ENCODE results near the gene NFE2L2. TPM values are rescaled to one million over a fixed set of nuclear protein-coding genes. Genes with fewer than 3 reads are reported as not detected.
"Not testable (repeated sequence)": the region's sequence is repeated elsewhere in the genome, so short reads cannot be mapped to it uniquely, and the experiment has no call there.

NFE2L2 gene
- total RNA-seq, 1 donor from 2014 or later, result 56.2 TPM

DNA sequence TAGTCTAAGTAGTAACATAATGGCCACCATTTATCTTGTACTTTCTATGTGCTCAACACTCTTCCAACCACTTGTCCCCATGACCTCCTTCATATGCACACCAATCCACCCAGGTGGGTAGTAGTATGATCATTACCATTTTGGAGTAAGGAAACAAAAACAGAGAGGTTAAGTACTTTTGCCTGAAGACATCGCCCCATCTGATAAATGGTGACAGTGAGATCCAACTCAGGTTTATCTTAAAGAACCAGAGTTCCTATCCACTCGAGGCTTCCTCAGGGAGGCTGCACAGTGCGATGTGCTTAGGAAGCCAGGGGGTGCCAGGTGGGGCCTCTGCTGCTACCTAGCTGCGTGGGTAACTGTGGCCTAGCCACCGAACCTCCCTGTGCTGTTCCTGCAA is 14.1 kb downstream of the NFE2L2 start:
- Mint-ChIP-seq H3K4me1 (ENCODE audit: low read depth) (peaks cover 64% of the 10 kb centered on the region), H3K27me3 (ENCODE audit: low read depth) (no peaks in the 10 kb centered on the region), H3K4me3 (ENCODE audit: low read depth) (no peak overlapping the region), H3K27ac (peak overlapping the region; percentile 11), H3K9me3 (no peaks in the 10 kb centered on the region), H3K36me3 (ENCODE audit: low read depth) (peaks cover 48% of the 10 kb centered on the region)
- DNase-seq (ENCODE audit: low spot score), result no peak
- intact Hi-C loops (cut with micrococcal nuclease), result no loop called here

DNA sequence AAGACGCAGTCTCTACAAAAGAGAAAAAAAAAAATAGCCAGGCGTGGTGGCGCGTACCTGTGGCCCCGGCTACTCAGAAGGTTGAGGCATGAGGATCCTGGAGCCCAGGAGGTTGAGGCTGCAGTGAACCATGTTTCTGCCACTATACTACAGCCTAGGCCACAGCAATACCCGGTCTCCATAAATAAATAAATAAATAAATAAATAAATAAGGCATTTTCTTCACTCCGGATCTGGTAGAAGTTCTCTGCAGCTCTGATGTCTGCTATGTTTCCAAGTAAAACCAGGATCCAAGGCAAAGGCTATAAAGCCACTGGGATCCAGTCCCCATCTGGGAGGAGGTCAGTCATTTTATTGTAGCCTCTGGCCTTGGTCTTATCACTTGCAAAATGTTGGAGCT is 15.5 kb downstream of the NFE2L2 start:
- DNase-seq (ENCODE audit: low spot score), result no peak
- no peaks in the 10 kb centered on the region for H3K9me3 Mint-ChIP-seq
- no peaks in the 10 kb centered on the region for H3K27me3 Mint-ChIP-seq (ENCODE audit: low read depth)
- peaks cover 44% of the 10 kb centered on the region for H3K36me3 Mint-ChIP-seq (ENCODE audit: low read depth)
- no peak overlapping the region for H3K4me3 Mint-ChIP-seq (ENCODE audit: low read depth)
- peaks cover 61% of the 10 kb centered on the region for H3K4me1 Mint-ChIP-seq (ENCODE audit: low read depth)
- intact Hi-C loops (cut with micrococcal nuclease), result loop anchor here (10.0 kb wide), 1 partner anchor 46 kb away; no protein-coding TSS in a partner anchor
- no peak overlapping the region for H3K27ac Mint-ChIP-seq

DNA sequence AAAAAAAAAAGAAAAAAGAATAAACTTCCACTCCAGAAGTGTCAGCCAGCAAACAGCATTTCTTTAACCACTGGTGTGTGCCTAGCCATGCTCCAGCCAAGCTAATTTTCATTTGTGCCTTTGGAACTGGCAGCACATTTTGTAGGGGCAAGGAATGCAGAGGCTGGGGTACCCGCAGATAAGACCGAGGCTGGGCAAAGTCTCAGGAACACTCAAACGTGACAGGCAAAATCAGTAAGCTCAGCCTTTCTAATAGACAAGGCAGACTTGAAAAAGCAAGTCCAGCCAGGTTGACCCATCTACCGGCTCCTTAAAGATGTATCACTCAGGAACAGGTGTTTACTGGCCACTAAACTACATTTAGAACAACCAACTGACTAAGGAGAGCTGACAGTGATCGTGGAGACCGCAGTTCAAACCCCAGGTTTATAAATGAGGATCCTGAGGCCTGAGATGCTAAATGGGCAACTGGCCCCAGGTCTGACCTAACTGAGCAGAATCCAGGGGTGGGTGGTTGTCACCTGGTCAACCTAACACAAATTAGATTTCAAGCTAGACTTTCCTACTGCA is 16.7 kb downstream of the NFE2L2 start:
- DNase-seq (ENCODE audit: low spot score), result no peak
- H3K4me3 Mint-ChIP-seq (ENCODE audit: low read depth), result no peak overlapping the region
- H3K27ac Mint-ChIP-seq, result no peak overlapping the region
- intact Hi-C loops (cut with micrococcal nuclease), result loop anchor here (10.0 kb wide), 1 partner anchor 47 kb away; no protein-coding TSS in a partner anchor
- H3K4me1 Mint-ChIP-seq (ENCODE audit: low read depth), result peaks cover 58% of the 10 kb centered on the region
- H3K27me3 Mint-ChIP-seq (ENCODE audit: low read depth), result no peaks in the 10 kb centered on the region
- peaks cover 37% of the 10 kb centered on the region for H3K36me3 Mint-ChIP-seq (ENCODE audit: low read depth)
- no peaks in the 10 kb centered on the region for H3K9me3 Mint-ChIP-seq

DNA sequence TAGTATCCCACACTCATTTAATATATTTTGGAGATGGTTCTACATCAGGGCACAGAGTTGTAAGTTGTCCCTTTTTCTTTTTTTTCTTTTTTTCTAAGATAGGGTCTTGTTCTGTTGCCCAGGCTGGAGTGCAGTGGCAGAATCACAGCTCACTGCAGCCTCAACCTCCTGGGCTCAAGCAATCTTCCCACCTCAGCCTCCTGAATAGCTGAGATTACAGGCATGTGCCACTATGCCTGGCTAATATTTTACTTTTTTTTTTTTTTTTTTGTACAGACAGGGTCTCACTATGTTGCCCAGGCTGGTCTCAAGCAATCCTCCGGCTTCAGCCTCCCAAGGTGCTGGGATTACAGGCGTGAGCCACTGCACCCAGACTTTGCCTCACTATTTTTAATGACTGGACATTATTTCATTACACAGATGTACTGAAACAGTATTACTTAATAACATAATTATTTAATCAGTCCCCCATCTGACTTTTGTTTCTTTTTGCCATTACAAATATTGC is 17.9 kb downstream of the NFE2L2 start:
- H3K4me3 Mint-ChIP-seq (ENCODE audit: low read depth); H3K27me3 Mint-ChIP-seq (ENCODE audit: low read depth); DNase-seq (ENCODE audit: low spot score); H3K9me3 Mint-ChIP-seq: not testable (repeated sequence)
- peaks cover 38% of the 10 kb centered on the region for H3K36me3 Mint-ChIP-seq (ENCODE audit: low read depth)
- intact Hi-C loops (cut with micrococcal nuclease), result loop anchor here (10.0 kb wide), 1 partner anchor 48 kb away; no protein-coding TSS in a partner anchor
- peak overlapping the region; percentile 42 for H3K27ac Mint-ChIP-seq
- H3K4me1 Mint-ChIP-seq (ENCODE audit: low read depth), result peaks cover 61% of the 10 kb centered on the region

DNA sequence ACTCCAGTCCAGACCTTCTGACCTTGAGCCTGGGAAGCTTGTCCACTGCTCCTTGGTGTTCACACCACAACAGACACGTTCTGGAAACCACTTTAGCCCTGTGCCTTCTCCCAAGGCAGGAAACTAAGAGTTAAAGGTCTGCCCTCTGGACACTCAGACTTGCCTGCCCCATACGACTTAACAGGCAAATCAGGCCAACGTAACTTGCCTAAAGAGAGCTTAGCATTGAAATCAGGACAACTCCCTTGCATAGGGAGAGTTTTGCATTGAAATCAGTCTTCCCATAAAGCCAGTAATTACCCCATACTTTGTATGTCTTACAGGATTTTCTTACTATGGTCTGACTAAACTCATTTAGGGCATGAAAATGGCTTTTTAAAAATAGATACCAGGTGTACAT is 18.5 kb downstream of the NFE2L2 start:
- H3K27me3 Mint-ChIP-seq (ENCODE audit: low read depth), result no peaks in the 10 kb centered on the region
- DNase-seq (ENCODE audit: low spot score), result no peak
- intact Hi-C loops (cut with micrococcal nuclease), result loop anchor here (10.0 kb wide), 1 partner anchor 49 kb away; no protein-coding TSS in a partner anchor
- peak overlapping the region; percentile 42 for H3K27ac Mint-ChIP-seq
- H3K9me3 Mint-ChIP-seq, result no peaks in the 10 kb centered on the region
- H3K4me1 Mint-ChIP-seq (ENCODE audit: low read depth), result peaks cover 61% of the 10 kb centered on the region
- H3K36me3 Mint-ChIP-seq (ENCODE audit: low read depth), result peaks cover 32% of the 10 kb centered on the region
- H3K4me3 Mint-ChIP-seq (ENCODE audit: low read depth), result no peak overlapping the region

DNA sequence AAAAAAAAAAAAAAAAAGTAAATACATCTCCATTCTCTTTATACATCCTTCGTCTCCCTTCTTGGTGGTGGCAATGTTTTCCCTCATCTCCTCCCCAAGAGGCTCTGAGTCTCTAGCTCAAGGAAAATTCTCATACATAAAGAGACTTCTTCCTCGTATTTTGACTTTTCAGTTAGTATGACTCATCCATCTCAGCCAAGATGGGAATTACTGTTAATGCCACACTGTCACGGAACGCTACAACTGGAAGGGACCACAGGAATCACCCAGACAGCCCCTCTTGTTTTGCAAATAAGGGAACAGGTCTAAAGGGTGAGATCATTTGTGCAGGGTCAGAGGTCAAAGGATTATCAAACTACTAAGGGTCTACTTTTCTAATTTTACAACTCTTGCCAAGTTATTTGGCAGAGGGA is 19.5 kb downstream of the NFE2L2 start:
- Mint-ChIP-seq H3K27ac (peak overlapping the region; percentile 72), H3K4me3 (ENCODE audit: low read depth) (no peak overlapping the region), H3K36me3 (ENCODE audit: low read depth) (peaks cover 32% of the 10 kb centered on the region), H3K9me3 (no peaks in the 10 kb centered on the region), H3K4me1 (ENCODE audit: low read depth) (peaks cover 61% of the 10 kb centered on the region), H3K27me3 (ENCODE audit: low read depth) (no peaks in the 10 kb centered on the region)
- intact Hi-C loops (cut with micrococcal nuclease), result loop anchor here (10.0 kb wide), 1 partner anchor 50 kb away; no protein-coding TSS in a partner anchor
- no peak for DNase-seq (ENCODE audit: low spot score)

DNA sequence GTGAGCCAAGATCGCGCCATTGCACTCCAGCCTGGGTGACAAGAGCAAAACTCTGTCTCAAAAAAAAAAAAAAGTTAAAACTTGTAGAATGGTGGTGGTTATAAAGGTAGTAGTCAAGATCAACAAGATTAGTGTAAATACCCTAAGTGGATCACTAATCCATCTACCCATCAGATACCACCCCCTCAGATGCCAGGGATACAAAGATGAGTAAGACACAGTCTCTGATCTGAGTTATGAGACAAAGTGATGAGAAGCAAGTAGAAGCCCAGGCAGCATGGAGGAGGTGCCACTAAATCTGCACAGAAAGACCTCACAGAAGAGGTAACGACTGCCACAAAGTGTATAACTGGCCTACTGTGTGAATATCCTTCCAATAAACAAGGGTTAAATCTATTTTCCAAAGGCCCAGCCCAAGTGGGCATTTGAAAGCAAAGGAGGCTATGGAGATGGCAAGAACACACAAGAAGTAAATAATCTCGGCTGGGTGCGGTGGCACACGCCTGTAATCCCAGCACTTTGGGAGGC is 20.2 kb downstream of the NFE2L2 start:
- Mint-ChIP-seq H3K9me3 (no peaks in the 10 kb centered on the region), H3K27me3 (ENCODE audit: low read depth) (no peaks in the 10 kb centered on the region), H3K4me1 (ENCODE audit: low read depth) (peaks cover 61% of the 10 kb centered on the region), H3K27ac (peak overlapping the region; percentile 81), H3K4me3 (ENCODE audit: low read depth) (no peak overlapping the region), H3K36me3 (ENCODE audit: low read depth) (peaks cover 32% of the 10 kb centered on the region)
- DNase-seq (ENCODE audit: low spot score), result no peak
- intact Hi-C loops (cut with micrococcal nuclease), result loop anchor here (10.0 kb wide), 1 partner anchor 50 kb away; no protein-coding TSS in a partner anchor

DNA sequence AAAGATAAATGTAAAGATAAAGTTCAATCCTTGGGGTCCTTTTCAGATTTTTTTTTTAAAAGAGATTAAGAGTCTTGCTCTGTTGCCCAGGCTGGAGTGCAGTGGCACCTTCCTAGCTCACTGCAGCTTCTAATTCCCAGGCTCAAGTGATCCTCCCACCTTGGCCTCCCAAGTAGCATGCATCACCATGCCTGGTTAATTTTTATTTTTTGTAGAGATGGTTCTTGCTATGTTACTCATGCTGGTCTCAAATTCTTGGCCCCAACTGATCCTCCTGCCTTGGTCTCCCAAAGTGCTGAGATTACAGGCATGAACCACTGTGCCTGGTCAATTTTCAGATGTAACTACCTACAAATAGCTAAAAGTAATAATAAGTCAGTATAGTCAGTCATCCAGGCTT is 21.1 kb downstream of the NFE2L2 start:
- no peaks in the 10 kb centered on the region for H3K9me3 Mint-ChIP-seq
- H3K27me3 Mint-ChIP-seq (ENCODE audit: low read depth), result no peaks in the 10 kb centered on the region
- DNase-seq (ENCODE audit: low spot score), result no peak
- peak overlapping the region; percentile 59 for H3K27ac Mint-ChIP-seq
- intact Hi-C loops (cut with micrococcal nuclease), result loop anchor here (10.0 kb wide), 1 partner anchor 51 kb away; no protein-coding TSS in a partner anchor
- no peak overlapping the region for H3K4me3 Mint-ChIP-seq (ENCODE audit: low read depth)
- H3K4me1 Mint-ChIP-seq (ENCODE audit: low read depth), result peaks cover 64% of the 10 kb centered on the region
- H3K36me3 Mint-ChIP-seq (ENCODE audit: low read depth), result peaks cover 29% of the 10 kb centered on the region

DNA sequence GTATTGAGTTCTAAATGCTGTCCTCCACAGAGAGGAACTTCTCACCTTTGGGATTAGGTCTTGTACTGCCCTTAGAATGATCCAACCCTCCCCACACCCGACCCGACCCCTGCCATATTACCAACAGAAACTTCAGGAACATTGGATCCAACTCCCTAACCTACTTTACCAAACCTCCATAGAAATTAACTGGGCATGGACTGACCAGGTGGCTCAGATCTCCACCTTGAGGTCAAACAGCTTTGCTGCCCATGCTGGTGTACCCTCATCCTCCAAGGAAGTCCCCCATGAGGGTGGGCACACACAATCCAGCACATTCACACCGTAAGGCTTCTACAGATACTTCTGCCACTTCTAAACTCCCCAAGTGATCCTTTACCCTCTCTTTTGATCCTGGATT is 21.5 kb downstream of the NFE2L2 start:
- no peaks in the 10 kb centered on the region for H3K27me3 Mint-ChIP-seq (ENCODE audit: low read depth)
- intact Hi-C loops (cut with micrococcal nuclease), result loop anchor here (10.0 kb wide), 1 partner anchor 52 kb away; no protein-coding TSS in a partner anchor
- no peak for DNase-seq (ENCODE audit: low spot score)
- H3K27ac Mint-ChIP-seq, result peak overlapping the region; percentile 59
- H3K9me3 Mint-ChIP-seq, result no peaks in the 10 kb centered on the region
- H3K36me3 Mint-ChIP-seq (ENCODE audit: low read depth), result peaks cover 32% of the 10 kb centered on the region
- H3K4me1 Mint-ChIP-seq (ENCODE audit: low read depth), result peaks cover 67% of the 10 kb centered on the region
- H3K4me3 Mint-ChIP-seq (ENCODE audit: low read depth), result no peak overlapping the region

DNA sequence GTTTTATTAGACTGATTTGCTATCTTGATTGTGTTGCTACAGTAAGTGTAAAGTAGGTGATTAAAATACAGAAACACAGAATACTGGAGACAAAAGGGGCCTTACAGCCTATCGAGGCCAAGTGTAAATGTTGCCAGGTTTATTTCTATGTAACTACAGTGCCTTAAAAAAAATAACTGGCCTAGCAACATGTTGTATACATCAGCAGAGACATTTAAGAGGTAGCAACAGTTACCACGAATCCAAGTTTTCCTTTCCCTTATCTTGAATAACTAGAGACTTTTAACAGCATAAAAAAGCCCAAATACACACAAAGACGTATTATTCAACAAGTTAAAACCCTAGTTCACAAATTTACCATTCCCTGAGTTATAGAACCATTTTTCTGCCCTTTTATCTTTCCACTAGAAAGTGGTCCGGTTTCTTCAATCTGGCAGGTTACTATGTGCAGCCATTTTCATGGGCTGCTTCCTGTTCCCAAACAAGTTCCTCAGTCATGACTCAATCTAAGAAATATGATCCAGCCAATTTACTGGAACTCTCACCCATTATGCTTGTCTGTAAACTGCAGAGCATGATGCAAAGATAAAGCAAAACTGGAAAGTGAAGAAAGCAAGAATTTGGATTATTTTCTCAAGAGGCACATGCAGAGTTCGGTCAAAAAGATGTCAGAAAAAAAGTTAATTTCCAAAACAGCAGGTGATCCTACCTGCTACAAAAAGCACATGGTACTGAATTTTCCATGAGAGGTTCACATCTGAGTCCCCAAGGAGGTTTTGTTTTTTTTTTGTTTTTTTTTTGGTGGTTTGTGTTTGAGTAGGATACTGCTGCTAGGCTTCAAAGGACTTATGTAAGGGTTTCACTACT is 22.2 kb downstream of the NFE2L2 start:
- H3K4me3 Mint-ChIP-seq (ENCODE audit: low read depth), result no peak overlapping the region
- peak overlapping the region; percentile 59 for H3K27ac Mint-ChIP-seq
- H3K36me3 Mint-ChIP-seq (ENCODE audit: low read depth), result peaks cover 32% of the 10 kb centered on the region
- no peak for DNase-seq (ENCODE audit: low spot score)
- H3K9me3 Mint-ChIP-seq, result no peaks in the 10 kb centered on the region
- peaks cover 67% of the 10 kb centered on the region for H3K4me1 Mint-ChIP-seq (ENCODE audit: low read depth)
- intact Hi-C loops (cut with micrococcal nuclease), result loop anchor here (1.0 to 10.0 kb wide), 2 partner anchors 21 to 52 kb away; no protein-coding TSS in a partner anchor
- no peaks in the 10 kb centered on the region for H3K27me3 Mint-ChIP-seq (ENCODE audit: low read depth)

DNA sequence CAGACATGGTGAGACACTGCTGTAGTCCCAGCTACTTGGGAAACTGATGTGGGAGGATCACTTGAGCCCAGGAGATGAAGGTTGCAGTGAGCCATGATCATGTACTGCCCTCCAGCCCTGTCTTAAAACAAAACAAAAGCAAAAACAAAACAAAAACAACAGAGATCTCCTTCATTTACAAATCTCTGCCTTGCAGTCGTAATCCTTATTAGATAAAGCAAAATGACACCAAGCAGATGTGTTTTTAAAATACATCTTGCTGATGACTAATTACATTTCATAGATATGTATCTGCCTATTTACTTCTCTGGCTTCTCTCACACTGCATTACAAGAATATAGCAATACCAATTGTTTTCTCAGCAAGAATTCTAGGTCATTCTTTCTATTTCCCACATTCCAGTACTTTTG is 22.8 kb downstream of the NFE2L2 start:
- no peaks in the 10 kb centered on the region for H3K27me3 Mint-ChIP-seq (ENCODE audit: low read depth)
- H3K36me3 Mint-ChIP-seq (ENCODE audit: low read depth), result peaks cover 32% of the 10 kb centered on the region
- no peak overlapping the region for H3K4me3 Mint-ChIP-seq (ENCODE audit: low read depth)
- peaks cover 67% of the 10 kb centered on the region for H3K4me1 Mint-ChIP-seq (ENCODE audit: low read depth)
- intact Hi-C loops (cut with micrococcal nuclease), result loop anchor here (1.0 to 10.0 kb wide), 3 partner anchors 22 to 53 kb away; partner anchors contain the start of gene HNRNPA3
- peak overlapping the region; percentile 59 for H3K27ac Mint-ChIP-seq
- no peaks in the 10 kb centered on the region for H3K9me3 Mint-ChIP-seq
- no peak for DNase-seq (ENCODE audit: low spot score)

DNA sequence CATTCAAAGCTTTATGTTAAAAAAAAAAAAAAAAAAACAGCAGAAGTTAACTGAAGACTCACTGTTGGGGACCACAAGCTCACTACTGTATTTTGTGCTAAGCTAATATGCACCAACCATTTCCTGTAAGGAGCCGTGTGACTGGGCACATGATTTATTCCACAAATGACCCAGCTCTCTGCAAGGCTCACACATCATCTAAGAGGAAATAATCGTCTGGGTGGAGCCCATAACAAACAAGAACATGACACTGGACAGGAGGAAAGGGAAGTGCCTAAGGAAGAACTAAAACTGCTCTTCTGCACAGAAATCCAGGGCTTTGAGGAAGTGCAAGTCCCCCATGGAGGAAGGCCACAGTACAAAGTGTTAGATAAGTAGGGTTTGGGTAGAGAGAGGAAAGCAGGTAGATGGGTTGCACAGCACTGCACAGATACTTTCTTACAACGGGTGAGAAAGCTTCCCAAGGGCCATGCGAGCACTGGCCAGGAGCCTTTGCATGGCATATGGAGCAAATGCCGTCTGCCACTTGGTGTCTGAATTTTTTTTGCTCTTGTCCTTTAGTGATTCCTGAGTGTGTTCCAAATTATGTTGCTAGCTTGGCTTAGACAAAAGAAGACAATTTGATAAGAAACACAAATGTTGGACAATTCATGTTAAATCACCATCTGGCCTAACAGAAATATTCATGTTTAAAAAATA is 24.4 kb downstream of the NFE2L2 start:
- Mint-ChIP-seq H3K27ac (peak overlapping the region; percentile 84), H3K36me3 (ENCODE audit: low read depth) (peaks cover 39% of the 10 kb centered on the region), H3K27me3 (ENCODE audit: low read depth) (no peaks in the 10 kb centered on the region), H3K4me3 (ENCODE audit: low read depth) (peak overlapping the region; percentile 40), H3K9me3 (no peaks in the 10 kb centered on the region), H3K4me1 (ENCODE audit: low read depth) (peaks cover 66% of the 10 kb centered on the region)
- intact Hi-C loops (cut with micrococcal nuclease), result loop anchor here (2.0 to 10.0 kb wide), 2 partner anchors 27 to 55 kb away; partner anchors contain the start of gene HNRNPA3
- peak; percentile 18 for DNase-seq (ENCODE audit: low spot score)
